Measurements from ENCODE around the gene KBTBD2.

- TF ChIP-seq CTCF (IDR thresholded peaks at IDR 0.05; ENCODE audit: extremely low read depth in 1 of 2, insufficient read depth in 1 of 2, low read depth in 1 of 2, low read length in 2 of 2): no peak
- TF ChIP-seq POLR2AphosphoS5 (IDR thresholded peaks at IDR 0.05; ENCODE audit: insufficient read depth, low read depth, low read length): no peak
- TF ChIP-seq MAX (IDR thresholded peaks at IDR 0.05; ENCODE audit: insufficient read depth, insufficient read length): peak; percentile 73
Measured at GRCh38 chr7:32890010-32890792, 1.4 kb downstream of the KBTBD2 start.

All from endothelial cell of umbilical vein (primary cell).